D721Med (cell line): Measurements from ENCODE around the gene SPEF1.

Experiments
- DNase-seq: peaks from one replicate; pipeline ENCODE4 v3.0.0; 2011; ENCODE audit warnings: low spot score; ENCODE audit not compliant: insufficient read length
- FAIRE-seq: peaks from 2 replicates; lab custom pipeline; 2011; peaks lifted over from hg19 to GRCh38; lab: Jason Lieb, UNC
- CTCF ChIP-seq: IDR thresholded peaks from 2 replicates; pipeline ENCODE4 v1.5.1; 2012; ENCODE audit warnings: mild to moderate bottlenecking, control low read depth; ENCODE audit not compliant: insufficient read depth; ENCODE audit errors: missing control alignments

Gene SPEF1

GRCh38 chr20:3804254-3804751 lies 23.1 kb upstream of the SPEF1 start:
- DNase-seq (no peak), FAIRE-seq (no peak)
- TF ChIP-seq CTCF: no peak

- DNase-seq (no peak), FAIRE-seq (no peak)
- TF ChIP-seq CTCF: no peak
These were observed 22.6 kb upstream of the SPEF1 start for GRCh38 chr20:3803854-3804253.

- DNase-seq: no peak
- no peak for TF ChIP-seq CTCF
- no peak for FAIRE-seq
These were observed 22.0 kb upstream of the SPEF1 start for GRCh38 chr20:3803289-3803688.

GRCh38 chr20:3802524-3803239 lies 21.4 kb upstream of the SPEF1 start:
- DNase-seq (no peak), FAIRE-seq (no peak)
- TF ChIP-seq CTCF: no peak

- TF ChIP-seq CTCF: no peak
- DNase-seq (no peak), FAIRE-seq (no peak)
These were observed 20.6 kb upstream of the SPEF1 start for GRCh38 chr20:3801846-3802245.

GRCh38 chr20:3801299-3801698 lies 20.1 kb upstream of the SPEF1 start:
- TF ChIP-seq CTCF: no peak
- DNase-seq (no peak), FAIRE-seq (no peak)

- DNase-seq (no peak), FAIRE-seq (no peak)
- no peak for TF ChIP-seq CTCF
These were observed 19.6 kb upstream of the SPEF1 start for GRCh38 chr20:3800878-3801260.
